ENCODE data around the gene SYT17. TPM values are rescaled to one million over a fixed set of nuclear protein-coding genes. Genes with fewer than 3 reads are reported as not detected.

The SYT17 gene
- 1 to 10 TPM in 3 of 10 donors, under 1 TPM in 7; 0.20 to 1.3 (median 0.69) TPM for total RNA-seq
- polyA plus RNA-seq, result under 1 TPM; 0.41 to 0.51 TPM
- long read RNA-seq, donor 1, result 0 reads
- long read RNA-seq, donor 2, partial matches to known transcripts, result 0 of 1 reads
- long read RNA-seq, donor 2, other reads (novel, unspliced or antisense), result 1 of 1 reads
- long read RNA-seq, donor 3, result 0 reads

GRCh38 chr16:19167710-19168370, at the start of gene SYT17:
TSS of gene SYT17 (plus strand) at chr16:19168240. CDS start at chr16:19168647, 407 bp downstream.
- intact Hi-C loops (cut with DNase I), result loop anchor here in 7 of 10 donors (2.0 to 10.0 kb wide), 9 partner anchors 53 to 335 kb away; partner anchors contain the start of gene ITPRIPL2 (in 2 of the 7)
- Histone ChIP-seq H3K9me3 (no peaks in the 10 kb centered on the region), H3K36me3 (no peaks in the 10 kb centered on the region), H3K27ac (peak within 1 kb of the TSS in 5 of 10 donors; percentile 54 to 71 (median 66)), H3K4me1 (peaks cover 0 to 24% (median 15%) of the 10 kb centered on the region in 9 donors), H3K4me3 (peak within 1 kb of the TSS; percentile 45 to 64 (median 58)), H3K27me3 (peaks cover 0 to 61% (median 27%) of the 10 kb centered on the region in 7 donors)
- peak; percentile 88 to 93 (median 91) for ATAC-seq
- WGBS, 2 donors, result 1% methylated on average over 57 to 63 of the region's 63 CpGs
- peak; percentile 50 to 77 for DNase-seq
- peak; percentile 48 to 84 (median 68) for TF ChIP-seq CTCF (IDR thresholded peaks at IDR 0.05)

- peaks cover 0 to 61% (median 4%) of the 10 kb centered on the region in 9 donors for H3K36me3 ChIP-seq
- ATAC-seq, result peak in 6 of 8 donors; percentile 26 to 67 (median 58)
- H3K4me3 ChIP-seq, result peak overlapping the region in 9 of 10 donors; percentile 18 to 89 (median 34)
- peak overlapping the region in 9 of 10 donors; percentile 59 to 99 (median 81) for H3K27ac ChIP-seq
- 36 to 37% methylated on average over 6 of the region's 6 CpGs for WGBS, 2 donors
- H3K9me3 ChIP-seq, result no peaks in the 10 kb centered on the region
- H3K27me3 ChIP-seq, result peaks cover 0 to 4% (median 0%) of the 10 kb centered on the region in 7 donors
- TF ChIP-seq CTCF (IDR thresholded peaks at IDR 0.05), result no peak
- peaks cover 20 to 73% (median 58%) of the 10 kb centered on the region in 9 donors for H3K4me1 ChIP-seq
- DNase-seq, result peak in 1 of 2 donors; percentile 68
- intact Hi-C loops (cut with DNase I), result loop anchor here in 3 of 10 donors (10.0 kb wide), 2 partner anchors 46 to 56 kb away; partner anchors contain the start of gene SYT17 (in 2 of the 3)
Measured at GRCh38 chr16:19118938-19119431, 49.1 kb upstream of the SYT17 start.

- H3K36me3 ChIP-seq, result peaks cover 0 to 63% (median 4%) of the 10 kb centered on the region in 9 donors
Measured at GRCh38 chr16:19119564-19119963, 48.5 kb upstream of the SYT17 start.

More at GRCh38 chr16:19119564-19119963, 48.5 kb upstream of the SYT17 start:
- 49 to 50% methylated on average over 5 of the region's 5 CpGs for WGBS, 2 donors
- H3K4me3 ChIP-seq, result peak overlapping the region in 9 of 10 donors; percentile 18 to 89 (median 34)
- no peak for TF ChIP-seq CTCF (IDR thresholded peaks at IDR 0.05)
- intact Hi-C loops (cut with DNase I), result loop anchor here in 3 of 10 donors (10.0 kb wide), 2 partner anchors 45 to 55 kb away; partner anchors contain the start of gene SYT17 (in 2 of the 3)
- ATAC-seq, result peak in 2 of 8 donors; percentile 9 to 46
- H3K27ac ChIP-seq, result peak overlapping the region in 9 of 10 donors; percentile 59 to 99 (median 81)
- H3K27me3 ChIP-seq, result peaks cover 0 to 4% (median 0%) of the 10 kb centered on the region in 7 donors
- H3K4me1 ChIP-seq, result peaks cover 20 to 73% (median 55%) of the 10 kb centered on the region in 9 donors
- no peak for DNase-seq
- H3K9me3 ChIP-seq, result no peaks in the 10 kb centered on the region
